Body of pancreas (tissue), 4 donors: ENCODE data around the gene TLE1. TPM values are rescaled to one million over a fixed set of nuclear protein-coding genes. Genes with fewer than 3 reads are reported as not detected.

ENCODE experiments used
- ATAC-seq: fragments of 150-250 bp; one replicate; pipeline ENCODE4 v1.9.1; 2016
- DNase-seq, 4 donors: peaks; one replicate each; pipeline ENCODE4 v3.0.0-alpha.2; 2019
- H3K27ac ChIP-seq, 4 donors: fragments of 200-600 bp; sonication (generic); 1 replicate in 3 of 4; 2 replicates in 1 of 4; pipeline versions ENCODE4 v1.5.1 to v1.6.1; 2016 to 2019; ENCODE audit warnings: mild to moderate bottlenecking in 1 of 4, mixed read lengths in 1 of 4, moderate library complexity in 1 of 4
- H3K27me3 ChIP-seq, 2 donors: fragments of 200-600 bp; sonication (generic); one replicate each; pipeline ENCODE4 v1.6.0; 2016; ENCODE audit warnings: mild to moderate bottlenecking in 1 of 2
- H3K36me3 ChIP-seq, 2 donors: fragments of 200-600 bp; sonication (generic); replicated peaks in 1 of 2; 2 replicates each; pipeline ENCODE4 v1.5.1; 2016; ENCODE audit warnings: low read depth in 2 of 2; ENCODE audit not compliant: insufficient read depth in 1 of 2
- H3K4me1 ChIP-seq: fragments of 200-600 bp; sonication (generic); one replicate; pipeline ENCODE4 v1.6.0; 2016
- H3K4me3 ChIP-seq, 2 donors: fragments of 200-600 bp; sonication (generic); 1 replicate in 1 of 2; 2 replicates in 1 of 2; pipeline ENCODE4 v1.5.1; 2016 to 2019
- H3K9me3 ChIP-seq, 3 donors: fragments of 200-600 bp; sonication (generic); 1 replicate in 2 of 3; 2 replicates in 1 of 3; pipeline ENCODE4 v1.5.1; 2016
- CTCF ChIP-seq, 7 experiments: fragments of 450-650 bp in 4 of 7; fragments of 200-600 bp in 3 of 7; sonication (generic) in 3 of 7; IDR thresholded peaks; one replicate each; pipeline ENCODE4 v1.5.1; 2016 to 2019; ENCODE audit warnings: antibody characterized with exemption in 7 of 7
- POLR2A ChIP-seq, 3 donors: fragments of 450-650 bp; IDR thresholded peaks; one replicate each; pipeline ENCODE4 v1.6.1; 2016; ENCODE audit warnings: antibody characterized with exemption in 3 of 3, mild to moderate bottlenecking in 2 of 3
- WGBS, 2 donors: methylation state at CpG; one replicate each; pipeline ENCODE4 v1.1.5; 2017; 5-methylcytosine and 5-hydroxymethylcytosine counted together
- intact Hi-C: fragments of 100-400 bp; cut with DNase I; formaldehyde crosslinking; loops from one replicate; pipeline ENCODE4 v1.15.1; 2023
- total RNA-seq, 2 donors: library from RNA; depleted of rRNA; stranded (reverse); fragments of >200 nt; gene quantifications; one replicate each; pipeline ENCODE4 v1.1.0, GENCODE V29; 2016

TLE1 gene
- total RNA-seq, 2 donors from 2014 or later, result 49.5 to 58.3 TPM

GRCh38 chr9:81598811-81599210 is 90.5 kb downstream of the TLE1 start:
- intact Hi-C loops, result no loop called here
- no peak overlapping the region for H3K27ac ChIP-seq
- DNase-seq, result no peak
- TF ChIP-seq POLR2A (IDR thresholded peaks at IDR 0.05) (no peak), CTCF (IDR thresholded peaks at IDR 0.05) (no peak)
- H3K36me3 ChIP-seq, result no peaks in the 10 kb centered on the region
- no peaks in the 10 kb centered on the region for H3K9me3 ChIP-seq
- 96 to 100% methylated on average over 1 of the region's 1 CpG for WGBS, 2 donors
- H3K4me1 ChIP-seq, result peaks cover 22% of the 10 kb centered on the region
- no peak for ATAC-seq
- H3K4me3 ChIP-seq, result no peak overlapping the region
- no peaks in the 10 kb centered on the region for H3K27me3 ChIP-seq

- Histone ChIP-seq H3K27me3 (no peaks in the 10 kb centered on the region), H3K4me3 (no peak overlapping the region), H3K4me1 (peaks cover 22% of the 10 kb centered on the region), H3K36me3 (no peaks in the 10 kb centered on the region), H3K27ac (no peak overlapping the region), H3K9me3 (no peaks in the 10 kb centered on the region)
- WGBS, 2 donors, result 86 to 96% methylated on average over 8 to 9 of the region's 9 CpGs
- intact Hi-C loops, result no loop called here
- DNase-seq (no peak), ATAC-seq (no peak)
- TF ChIP-seq POLR2A (IDR thresholded peaks at IDR 0.05) (no peak), CTCF (IDR thresholded peaks at IDR 0.05) (no peak)
These were observed 91.2 kb downstream of the TLE1 start for GRCh38 chr9:81598123-81598497.

- H3K27ac ChIP-seq, result no peak overlapping the region
- DNase-seq (no peak), ATAC-seq (no peak)
- no peaks in the 10 kb centered on the region for H3K9me3 ChIP-seq
- TF ChIP-seq CTCF (IDR thresholded peaks at IDR 0.05) (no peak), POLR2A (IDR thresholded peaks at IDR 0.05) (no peak)
- no peaks in the 10 kb centered on the region for H3K36me3 ChIP-seq
- WGBS, 2 donors, result 89 to 90% methylated on average over 12 of the region's 12 CpGs
- H3K27me3 ChIP-seq, result no peaks in the 10 kb centered on the region
- no peak overlapping the region for H3K4me3 ChIP-seq
- intact Hi-C loops, result no loop called here
- peaks cover 22% of the 10 kb centered on the region for H3K4me1 ChIP-seq
These were observed 91.8 kb downstream of the TLE1 start for GRCh38 chr9:81597419-81598122.

GRCh38 chr9:81596679-81597418 is 92.5 kb downstream of the TLE1 start:
- no peak overlapping the region for H3K4me3 ChIP-seq
- H3K9me3 ChIP-seq, result no peaks in the 10 kb centered on the region
- DNase-seq (no peak), ATAC-seq (no peak)
- TF ChIP-seq CTCF (IDR thresholded peaks at IDR 0.05) (no peak), POLR2A (IDR thresholded peaks at IDR 0.05) (no peak)
- no peak overlapping the region for H3K27ac ChIP-seq
- 85 to 87% methylated on average over 13 of the region's 13 CpGs for WGBS, 2 donors
- intact Hi-C loops, result no loop called here
- H3K36me3 ChIP-seq, result no peaks in the 10 kb centered on the region
- peaks cover 22% of the 10 kb centered on the region for H3K4me1 ChIP-seq
- H3K27me3 ChIP-seq, result no peaks in the 10 kb centered on the region
